Glutamatergic neuron (in vitro differentiated cells): ENCODE data around the gene CFAP206. TPM values are rescaled to one million over a fixed set of nuclear protein-coding genes. Genes with fewer than 3 reads are reported as not detected.

ENCODE experiments used
- DNase-seq: peaks from one replicate; pipeline ENCODE4 v3.0.0; 2022
- H3K27ac Mint-ChIP-seq: one replicate; pipeline ENCODE4 v1.8.0; 2020; ENCODE audit warnings: mild to moderate bottlenecking, mixed read lengths, inconsistent platforms; ENCODE audit not compliant: unreplicated experiment
- H3K27me3 Mint-ChIP-seq: one replicate; pipeline ENCODE4 v1.8.0; 2020; ENCODE audit warnings: mild to moderate bottlenecking, moderate library complexity, mixed read lengths, inconsistent platforms; ENCODE audit not compliant: unreplicated experiment
- H3K36me3 Mint-ChIP-seq: one replicate; pipeline ENCODE4 v1.8.0; 2020; ENCODE audit warnings: mild to moderate bottlenecking, mixed read lengths, inconsistent platforms; ENCODE audit not compliant: unreplicated experiment
- H3K4me1 Mint-ChIP-seq: one replicate; pipeline ENCODE4 v1.8.0; 2020; ENCODE audit warnings: mild to moderate bottlenecking, low read depth, mixed read lengths, inconsistent platforms; ENCODE audit not compliant: unreplicated experiment
- H3K4me3 Mint-ChIP-seq: one replicate; pipeline ENCODE4 v1.8.0; 2020; ENCODE audit warnings: mild to moderate bottlenecking, mixed read lengths, inconsistent platforms; ENCODE audit not compliant: unreplicated experiment
- H3K9me3 Mint-ChIP-seq: one replicate; pipeline ENCODE4 v1.8.0; 2020; ENCODE audit warnings: mild to moderate bottlenecking, moderate library complexity, mixed read lengths, inconsistent platforms; ENCODE audit not compliant: unreplicated experiment
- CTCF ChIP-seq: fragments of 200-600 bp; sonication (generic); IDR thresholded peaks from one replicate; pipeline ENCODE4 v1.5.0; 2021; ENCODE audit not compliant: partially characterized antibody, unreplicated experiment
- total RNA-seq: library from RNA; stranded (reverse); fragmentation: NEBNext Ultra II Directional; extraction: Animal tissue kit (Norgen Biotek cat#: 25700); gene quantifications from one replicate; pipeline ENCODE4 v1.2.1, GENCODE V29; 2021; ENCODE audit not compliant: unreplicated experiment

Gene CFAP206
- total RNA-seq, 1 donor from 2014 or later = 1.9 TPM

GRCh38 chr6:87431263-87431662 is 23.5 kb downstream of the CFAP206 start:
- Mint-ChIP-seq H3K4me1 (no peaks in the 10 kb centered on the region), H3K27me3 (no peaks in the 10 kb centered on the region), H3K4me3 (no peak overlapping the region), H3K36me3 (no peaks in the 10 kb centered on the region), H3K9me3 (no peaks in the 10 kb centered on the region), H3K27ac (no peak overlapping the region)
- no peak for DNase-seq
- TF ChIP-seq CTCF = no peak

DNA sequence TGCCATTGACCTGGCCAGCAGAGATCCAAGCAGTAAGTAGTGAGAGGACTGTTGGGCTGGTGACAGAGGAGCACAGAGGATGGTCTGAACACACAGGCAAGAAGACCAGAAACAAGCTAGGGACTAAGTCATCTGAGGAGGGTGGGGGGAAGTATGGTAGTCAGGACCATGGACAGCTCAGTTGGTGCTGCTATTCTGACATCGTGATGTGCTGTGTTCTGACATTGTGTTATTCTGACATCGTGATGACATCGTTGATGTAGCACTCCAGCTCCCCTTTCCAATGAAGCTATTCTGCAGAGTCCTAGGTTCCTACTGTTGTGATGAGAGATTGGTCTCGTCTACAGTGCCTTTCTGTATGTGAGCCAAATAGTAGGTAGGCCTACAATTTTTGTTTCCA is 28.7 kb downstream of the CFAP206 start:
- H3K27me3 Mint-ChIP-seq = no peaks in the 10 kb centered on the region
- H3K36me3 Mint-ChIP-seq = no peaks in the 10 kb centered on the region
- TF ChIP-seq CTCF = no peak
- H3K27ac Mint-ChIP-seq = no peak overlapping the region
- H3K9me3 Mint-ChIP-seq = no peaks in the 10 kb centered on the region
- no peak for DNase-seq
- H3K4me1 Mint-ChIP-seq = no peaks in the 10 kb centered on the region
- H3K4me3 Mint-ChIP-seq = no peak overlapping the region

- H3K4me3 Mint-ChIP-seq = no peak overlapping the region
These were observed 33.9 kb downstream of the CFAP206 start for GRCh38 chr6:87441711-87442110.

DNA sequence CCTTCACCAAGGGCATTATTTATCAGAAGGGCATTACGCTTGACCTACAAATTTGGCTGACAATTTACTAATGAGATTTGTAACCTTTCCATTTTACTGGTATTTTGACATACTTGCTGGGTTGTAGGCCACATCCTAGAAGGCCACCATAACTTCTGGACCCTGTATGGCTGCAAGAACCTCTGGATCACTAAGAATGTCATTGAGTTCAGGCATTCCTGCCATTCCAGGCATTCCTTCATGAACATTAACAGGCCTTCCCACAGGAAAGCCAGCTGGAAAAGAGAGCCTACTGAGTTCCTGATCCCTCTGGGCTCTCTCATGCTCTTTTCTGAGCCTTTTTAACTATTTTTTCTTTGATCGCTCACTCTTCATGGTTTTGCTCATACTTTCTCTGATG is 36.6 kb downstream of the CFAP206 start:
- no peak for TF ChIP-seq CTCF
- Mint-ChIP-seq H3K36me3 (no peaks in the 10 kb centered on the region), H3K27ac (no peak overlapping the region), H3K4me1 (no peaks in the 10 kb centered on the region), H3K27me3 (no peaks in the 10 kb centered on the region), H3K4me3 (no peak overlapping the region), H3K9me3 (peaks cover 2% of the 10 kb centered on the region)
- DNase-seq = no peak

More at GRCh38 chr6:87441711-87442110, 33.9 kb downstream of the CFAP206 start:
- Mint-ChIP-seq H3K9me3 (peaks cover 2% of the 10 kb centered on the region), H3K4me1 (no peaks in the 10 kb centered on the region), H3K27me3 (no peaks in the 10 kb centered on the region), H3K27ac (no peak overlapping the region), H3K36me3 (no peaks in the 10 kb centered on the region)
- TF ChIP-seq CTCF = no peak
- DNase-seq = no peak

- no peak overlapping the region for H3K4me3 Mint-ChIP-seq
- no peaks in the 10 kb centered on the region for H3K36me3 Mint-ChIP-seq
- no peak for TF ChIP-seq CTCF
- no peaks in the 10 kb centered on the region for H3K9me3 Mint-ChIP-seq
- no peak overlapping the region for H3K27ac Mint-ChIP-seq
- no peaks in the 10 kb centered on the region for H3K4me1 Mint-ChIP-seq
- H3K27me3 Mint-ChIP-seq = no peaks in the 10 kb centered on the region
- no peak for DNase-seq
These were observed 57.3 kb downstream of the CFAP206 start for GRCh38 chr6:87465051-87465450.
